Esophagus squamous epithelium (tissue), 4 donors: ENCODE data around the gene LSM6.

Experiments used
- CTCF ChIP-seq, 6 experiments: fragments of 450-650 bp in 4 of 6; fragments of 200-600 bp in 2 of 6; sonication (generic) in 2 of 6; IDR thresholded peaks; one replicate each; pipeline ENCODE4 v1.5.1; 2016 to 2019; ENCODE audit warnings: antibody characterized with exemption in 6 of 6, mild to moderate bottlenecking in 4 of 6, moderate library complexity in 4 of 6
- POLR2A ChIP-seq, 4 donors: fragments of 450-650 bp; IDR thresholded peaks; one replicate each; pipeline ENCODE4 v1.6.1; 2017; ENCODE audit warnings: antibody characterized with exemption in 4 of 4, mild to moderate bottlenecking in 4 of 4, moderate library complexity in 3 of 4

GRCh38 chr4:146190456-146190855 lies 14.9 kb downstream of the LSM6 start:
- no peak for TF ChIP-seq CTCF (IDR thresholded peaks at IDR 0.05)
- no peak for TF ChIP-seq POLR2A (IDR thresholded peaks at IDR 0.05)
